GM18520 (cell line): Measurements from ENCODE around the gene TMPRSS4.

Experiments used
- ATAC-seq: cut with Tn5 transposase; IDR thresholded peaks from one replicate; pipeline ENCODE4 v1.9.1; 2021; ENCODE audit not compliant: unreplicated experiment

Gene TMPRSS4

GRCh38 chr11:118152020-118152551 lies 75.2 kb downstream of the TMPRSS4 start:
- ATAC-seq = no peak

DNA sequence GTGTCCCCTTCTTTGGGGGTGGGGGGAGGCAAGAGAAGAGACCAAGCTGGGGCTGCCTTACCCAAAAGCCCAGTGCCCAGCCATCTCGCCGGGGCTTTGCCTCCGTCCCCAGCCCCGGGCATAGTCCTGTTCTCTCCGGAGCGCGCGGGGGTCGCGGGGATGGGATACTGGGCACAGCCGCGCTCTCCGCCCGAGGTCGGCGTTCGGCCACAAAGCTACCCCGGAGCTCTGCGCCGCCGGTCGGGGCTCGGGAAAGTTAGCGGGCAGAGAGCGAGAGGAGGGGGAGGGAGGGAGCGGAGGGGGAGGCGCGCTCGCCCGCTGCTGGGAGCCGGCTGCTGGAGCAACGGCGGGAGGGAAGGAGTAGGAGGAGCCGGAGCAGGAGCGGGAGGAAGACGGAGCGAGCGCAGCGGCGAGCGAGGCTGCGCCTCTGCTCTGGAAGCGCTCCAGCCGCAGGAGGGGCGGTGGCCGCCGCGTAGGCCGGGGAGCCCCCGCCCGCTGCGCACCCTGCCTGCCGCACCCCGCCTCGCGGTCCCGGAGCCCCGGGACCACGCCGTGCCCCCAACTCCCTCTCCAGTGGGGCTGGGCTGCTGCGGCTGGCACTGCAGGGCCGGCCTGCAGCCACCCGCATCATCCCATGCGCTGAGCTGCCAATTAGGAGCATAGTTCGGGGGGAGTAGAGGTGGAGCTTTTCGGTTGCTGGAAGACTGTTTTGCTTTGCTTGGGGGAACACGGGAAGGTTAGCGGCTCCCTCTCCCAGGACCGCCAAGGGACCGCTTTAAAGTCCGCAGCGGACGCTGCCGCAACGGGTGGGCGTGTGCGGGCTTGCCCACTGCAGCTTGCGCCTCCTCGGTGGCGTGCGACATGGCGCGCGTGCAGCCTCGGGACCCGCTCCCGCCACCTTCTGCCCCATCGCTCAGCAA lies 75.9 kb downstream of the TMPRSS4 start, which contains the start of gene SCN4B:
Gene SCN4B (minus strand): TSS at position 272 of the 920 bp plus-strand sequence. CDS start 150 bp downstream, at position 122.
- no peak for ATAC-seq

- no peak for ATAC-seq
Observed at GRCh38 chr11:118153516-118153915, 76.6 kb downstream of the TMPRSS4 start.

DNA sequence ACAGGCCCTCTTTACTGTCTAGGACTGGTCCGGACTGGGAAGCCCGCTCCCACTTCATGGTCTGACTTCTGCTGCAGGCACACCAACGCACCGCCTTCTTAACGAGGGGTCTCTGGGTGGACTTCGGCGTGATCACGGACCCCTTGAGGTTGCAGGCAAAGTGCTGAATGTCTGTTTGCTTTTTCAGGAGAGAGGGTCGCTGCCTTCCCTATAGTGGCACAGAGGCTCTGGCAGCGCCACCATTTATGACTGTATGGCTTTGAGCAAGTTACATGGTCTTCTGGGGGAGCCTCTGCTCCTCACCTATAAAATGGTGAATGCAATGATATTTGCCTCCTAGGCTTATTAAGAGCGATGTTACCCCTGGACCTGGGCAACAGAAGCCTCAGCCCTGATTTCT lies 77.1 kb downstream of the TMPRSS4 start:
- ATAC-seq = no peak

GRCh38 chr11:118154641-118155040 lies 77.8 kb downstream of the TMPRSS4 start:
- ATAC-seq = no peak

GRCh38 chr11:118155776-118156530 lies 79.1 kb downstream of the TMPRSS4 start:
- no peak for ATAC-seq

DNA sequence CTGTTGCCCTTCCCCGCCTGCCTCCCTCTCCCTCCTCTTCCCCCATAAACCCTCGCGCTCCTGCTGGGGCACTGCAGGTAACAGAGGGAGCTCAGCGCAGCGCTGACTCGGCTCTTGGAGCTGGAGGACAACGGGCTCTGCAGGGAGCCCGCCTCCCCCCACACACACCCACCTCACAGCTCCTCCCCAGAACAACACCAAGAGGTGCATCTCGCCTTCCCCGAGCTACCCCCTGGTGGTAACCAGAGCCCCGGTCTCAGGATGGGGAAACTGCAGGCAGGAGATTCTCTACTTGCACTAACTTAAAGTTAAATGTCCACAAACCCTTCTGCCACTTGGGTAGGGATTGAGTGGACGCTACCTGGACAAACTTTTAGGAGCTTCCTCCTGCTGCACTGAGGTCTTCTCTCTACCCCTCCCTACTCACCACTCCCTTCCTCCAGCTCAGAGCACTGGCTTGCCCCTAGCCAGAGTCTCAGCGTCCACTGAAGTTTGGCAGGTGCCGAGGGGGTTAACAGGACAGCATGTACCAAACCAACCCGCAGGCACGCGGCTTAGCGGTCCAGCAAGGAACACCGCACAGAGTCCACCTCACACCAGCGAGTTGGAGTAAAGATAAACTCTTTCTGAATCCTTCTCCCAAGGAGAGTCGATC lies 79.8 kb downstream of the TMPRSS4 start:
- no peak for ATAC-seq

GRCh38 chr11:118157186-118157895 lies 80.5 kb downstream of the TMPRSS4 start:
- ATAC-seq = no peak

DNA sequence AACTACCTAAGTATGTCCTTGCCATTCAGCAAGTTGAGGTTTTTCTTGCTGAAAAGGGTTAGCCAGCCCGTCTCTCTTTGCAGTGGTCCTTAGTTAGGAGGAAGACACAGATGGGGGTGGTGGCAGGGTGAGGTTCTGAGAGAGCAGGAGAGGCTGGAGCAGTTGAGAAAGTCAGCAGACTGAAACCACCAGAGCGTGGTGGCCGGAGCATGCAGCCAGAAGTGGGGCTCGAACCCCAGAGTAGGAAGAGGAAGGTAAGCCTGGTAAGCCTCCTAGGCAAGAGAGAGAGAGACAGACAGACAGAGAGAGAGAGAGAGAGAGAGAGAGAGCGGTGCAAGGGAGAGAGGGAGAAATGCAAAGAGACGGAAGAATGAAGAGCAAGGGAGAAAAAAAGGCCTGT lies 84.9 kb downstream of the TMPRSS4 start:
- no peak for ATAC-seq

DNA sequence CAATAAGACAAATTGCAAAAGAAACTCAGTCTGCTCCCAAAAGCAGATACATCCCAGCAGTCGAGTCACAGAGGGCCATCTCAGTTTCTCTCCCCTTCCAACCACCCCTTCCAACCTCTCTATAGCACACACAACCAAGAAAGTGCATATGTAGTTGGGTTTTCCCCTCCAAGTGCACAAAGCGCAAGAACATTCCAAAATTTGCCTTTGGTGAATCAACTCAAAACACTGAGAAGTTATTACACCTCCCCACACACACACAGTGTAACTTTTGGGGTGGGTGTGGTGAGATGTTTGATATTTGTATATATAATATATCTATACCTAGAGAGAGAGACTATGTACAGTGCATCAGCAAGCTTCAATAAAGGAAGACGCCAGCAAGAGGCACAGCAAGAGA lies 86.0 kb downstream of the TMPRSS4 start:
- ATAC-seq = no peak

GRCh38 chr11:118163494-118163893 lies 86.6 kb downstream of the TMPRSS4 start:
- ATAC-seq = no peak

DNA sequence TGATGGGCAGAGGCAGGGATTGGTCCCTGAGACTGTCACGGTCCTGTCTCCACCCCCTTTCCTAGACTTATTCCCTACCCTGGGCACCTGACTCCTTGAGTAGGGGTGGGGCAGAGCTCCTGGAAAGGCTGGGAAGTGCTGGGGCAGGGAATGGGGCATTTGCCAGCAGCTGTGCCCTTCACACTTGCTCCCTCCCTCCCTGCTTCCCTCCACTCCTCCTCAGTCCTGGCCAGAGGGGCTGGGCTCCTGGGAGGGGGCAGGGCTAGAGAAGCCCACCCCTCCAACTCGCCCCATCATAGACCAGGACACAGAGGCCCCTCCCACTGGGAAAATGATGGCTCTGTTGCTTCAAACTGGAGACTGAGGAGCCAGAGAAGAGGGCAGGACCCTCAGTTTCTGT lies 88.0 kb downstream of the TMPRSS4 start:
- no peak for ATAC-seq

DNA sequence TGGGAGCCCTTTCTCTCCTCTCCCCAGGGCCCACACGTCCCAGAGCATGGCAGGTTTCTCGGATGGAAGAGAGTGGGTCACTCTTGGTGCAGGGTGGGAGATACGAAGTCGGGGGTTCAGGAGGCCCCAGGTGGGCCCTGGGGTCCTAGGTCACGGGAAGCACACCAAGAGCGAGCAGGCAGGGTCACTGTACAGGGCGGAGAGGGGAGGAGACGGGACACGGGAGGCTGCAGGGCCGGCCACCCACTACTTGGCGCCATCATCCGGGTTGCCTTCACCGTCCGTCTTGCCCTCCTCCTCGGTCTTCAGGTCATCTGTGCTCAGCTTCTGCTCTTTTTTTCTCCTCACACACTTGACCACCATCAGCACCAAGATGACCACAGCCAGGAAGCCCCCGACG lies 89.8 kb downstream of the TMPRSS4 start:
- ATAC-seq = no peak

GRCh38 chr11:118167253-118167652 lies 90.4 kb downstream of the TMPRSS4 start:
- ATAC-seq = no peak

DNA sequence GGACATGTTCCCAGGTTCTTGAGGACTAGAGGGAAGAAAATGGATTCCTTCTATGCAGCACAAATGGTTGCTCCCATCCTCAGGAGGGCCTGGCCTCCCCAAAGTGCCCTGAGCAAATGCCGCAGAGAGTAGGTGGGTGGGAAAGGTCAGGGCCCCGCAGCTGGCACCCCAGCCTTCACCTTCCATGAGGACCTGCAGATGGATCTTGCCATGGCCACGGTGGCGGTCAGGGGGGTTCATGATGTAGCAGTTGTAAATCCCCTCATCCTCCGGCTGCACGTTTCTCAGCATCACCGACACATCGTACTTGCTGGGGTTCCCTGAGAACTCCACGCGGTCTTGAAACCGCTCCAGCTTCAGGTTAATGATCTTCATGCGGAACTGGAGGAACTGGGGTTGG lies 91.0 kb downstream of the TMPRSS4 start:
- ATAC-seq = no peak

DNA sequence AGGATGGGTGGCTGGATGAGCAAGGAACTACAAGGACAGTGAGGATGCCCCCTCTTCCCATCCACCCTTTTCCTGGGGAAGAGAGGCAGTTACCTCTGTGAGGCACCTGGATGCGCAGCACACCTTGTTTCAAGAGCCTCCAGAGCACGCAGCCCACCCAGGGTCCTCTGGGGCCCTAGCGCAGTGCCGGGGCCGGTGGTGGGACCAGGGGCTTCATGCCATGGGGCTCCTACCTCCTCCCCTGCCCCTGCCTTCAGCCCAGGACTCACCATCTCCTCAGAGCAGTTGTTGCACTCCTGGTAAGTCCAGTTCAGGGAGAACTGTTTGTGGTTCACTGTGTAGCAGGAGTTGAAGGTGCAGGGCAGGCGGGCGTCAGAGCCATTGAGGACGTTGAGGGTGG lies 91.4 kb downstream of the TMPRSS4 start:
- no peak for ATAC-seq

DNA sequence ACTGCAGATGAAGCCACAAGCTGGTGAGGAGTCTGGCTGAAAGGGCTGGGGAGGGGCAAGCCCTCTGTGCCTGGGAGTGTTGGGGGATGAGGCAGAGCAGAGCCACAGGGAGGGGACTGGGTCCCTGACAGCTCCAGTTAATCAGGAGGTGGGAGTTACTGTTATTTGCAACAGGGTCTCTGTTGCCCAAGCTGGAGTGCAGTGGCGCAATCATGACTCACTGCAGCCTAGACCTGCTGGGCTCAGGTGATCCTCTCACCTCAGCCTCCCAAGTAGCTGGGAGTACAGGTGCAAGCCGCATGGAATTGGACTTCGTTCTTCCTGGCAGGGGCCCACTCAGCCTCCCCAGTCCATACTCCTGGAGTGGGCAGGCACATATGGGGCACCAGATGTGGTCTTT lies 91.9 kb downstream of the TMPRSS4 start:
- ATAC-seq = no peak

GRCh38 chr11:118169300-118170140 lies 92.6 kb downstream of the TMPRSS4 start:
- ATAC-seq = no peak

DNA sequence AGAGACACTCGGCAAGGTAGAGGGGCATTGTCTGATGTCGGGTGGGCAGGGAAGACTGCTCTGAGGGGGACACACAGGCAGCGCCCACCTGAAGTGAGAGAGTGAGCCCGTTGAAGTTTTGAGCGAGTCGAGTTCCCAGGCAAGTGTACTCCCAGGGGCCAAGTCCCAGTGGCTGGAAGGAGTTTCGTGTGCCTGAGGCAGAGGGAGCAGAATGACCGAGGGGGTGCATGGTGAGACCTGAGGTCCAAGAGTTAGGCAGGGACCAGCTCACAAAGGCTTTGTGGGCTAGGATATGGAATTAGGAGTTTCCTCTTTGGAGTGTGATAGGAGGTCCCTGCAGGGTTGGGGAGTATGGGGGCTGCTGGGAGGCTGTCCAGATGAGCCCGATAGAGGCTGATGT lies 93.4 kb downstream of the TMPRSS4 start:
- ATAC-seq = no peak

DNA sequence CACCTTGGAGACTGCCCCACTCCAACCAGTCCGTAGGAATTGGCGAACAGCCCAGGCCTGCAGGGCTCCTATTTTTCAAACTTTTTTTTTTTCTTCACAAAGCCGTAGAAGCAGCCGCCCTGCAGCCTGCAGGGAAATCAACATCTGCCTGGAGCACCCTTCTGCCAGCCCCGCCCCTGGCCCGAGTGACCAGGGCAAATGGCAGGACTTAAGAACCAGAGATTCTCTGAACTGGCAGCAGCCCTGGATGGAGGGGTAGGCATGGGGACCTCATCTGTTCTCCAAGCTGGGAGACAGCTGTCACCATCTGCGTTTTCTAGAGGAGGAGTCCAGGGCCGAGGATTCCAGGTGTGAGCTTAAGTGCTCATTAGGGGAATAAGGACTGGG lies 94.0 kb downstream of the TMPRSS4 start:
- ATAC-seq = no peak
